GM12874 (cell line): ENCODE data around the gene ALPP.

ENCODE experiments used
- TF ChIP-seq, protein P1 (sequence below): IDR thresholded peaks from 2 replicates; pipeline ENCODE4 v1.5.1; 2011; ENCODE audit warnings: low read depth, mild to moderate bottlenecking, control low read depth, low read length, moderate library complexity; ENCODE audit not compliant: insufficient read depth

Gene ALPP

DNA sequence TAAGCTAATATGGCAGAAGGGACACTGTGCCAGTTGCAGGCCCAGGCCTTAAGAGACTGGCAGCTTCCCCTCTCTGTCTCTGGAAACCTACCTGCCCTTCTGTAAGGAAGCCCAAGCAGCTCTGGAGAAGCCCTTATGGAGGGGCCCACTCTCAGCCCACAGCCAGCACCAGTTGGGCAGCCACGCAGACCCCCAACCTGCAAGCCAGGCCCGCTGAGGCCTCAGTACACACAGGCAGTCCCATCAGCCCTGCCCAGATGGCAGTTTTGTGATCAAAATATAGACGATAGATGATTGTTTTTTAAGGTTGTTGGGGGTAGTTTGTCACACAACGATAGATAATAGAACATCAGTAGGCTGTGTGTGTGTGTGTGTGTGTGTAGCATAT is 36.8 kb upstream of the ALPP start:
- TF ChIP-seq, protein P1, sequence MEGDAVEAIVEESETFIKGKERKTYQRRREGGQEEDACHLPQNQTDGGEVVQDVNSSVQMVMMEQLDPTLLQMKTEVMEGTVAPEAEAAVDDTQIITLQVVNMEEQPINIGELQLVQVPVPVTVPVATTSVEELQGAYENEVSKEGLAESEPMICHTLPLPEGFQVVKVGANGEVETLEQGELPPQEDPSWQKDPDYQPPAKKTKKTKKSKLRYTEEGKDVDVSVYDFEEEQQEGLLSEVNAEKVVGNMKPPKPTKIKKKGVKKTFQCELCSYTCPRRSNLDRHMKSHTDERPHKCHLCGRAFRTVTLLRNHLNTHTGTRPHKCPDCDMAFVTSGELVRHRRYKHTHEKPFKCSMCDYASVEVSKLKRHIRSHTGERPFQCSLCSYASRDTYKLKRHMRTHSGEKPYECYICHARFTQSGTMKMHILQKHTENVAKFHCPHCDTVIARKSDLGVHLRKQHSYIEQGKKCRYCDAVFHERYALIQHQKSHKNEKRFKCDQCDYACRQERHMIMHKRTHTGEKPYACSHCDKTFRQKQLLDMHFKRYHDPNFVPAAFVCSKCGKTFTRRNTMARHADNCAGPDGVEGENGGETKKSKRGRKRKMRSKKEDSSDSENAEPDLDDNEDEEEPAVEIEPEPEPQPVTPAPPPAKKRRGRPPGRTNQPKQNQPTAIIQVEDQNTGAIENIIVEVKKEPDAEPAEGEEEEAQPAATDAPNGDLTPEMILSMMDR = no peak

DNA sequence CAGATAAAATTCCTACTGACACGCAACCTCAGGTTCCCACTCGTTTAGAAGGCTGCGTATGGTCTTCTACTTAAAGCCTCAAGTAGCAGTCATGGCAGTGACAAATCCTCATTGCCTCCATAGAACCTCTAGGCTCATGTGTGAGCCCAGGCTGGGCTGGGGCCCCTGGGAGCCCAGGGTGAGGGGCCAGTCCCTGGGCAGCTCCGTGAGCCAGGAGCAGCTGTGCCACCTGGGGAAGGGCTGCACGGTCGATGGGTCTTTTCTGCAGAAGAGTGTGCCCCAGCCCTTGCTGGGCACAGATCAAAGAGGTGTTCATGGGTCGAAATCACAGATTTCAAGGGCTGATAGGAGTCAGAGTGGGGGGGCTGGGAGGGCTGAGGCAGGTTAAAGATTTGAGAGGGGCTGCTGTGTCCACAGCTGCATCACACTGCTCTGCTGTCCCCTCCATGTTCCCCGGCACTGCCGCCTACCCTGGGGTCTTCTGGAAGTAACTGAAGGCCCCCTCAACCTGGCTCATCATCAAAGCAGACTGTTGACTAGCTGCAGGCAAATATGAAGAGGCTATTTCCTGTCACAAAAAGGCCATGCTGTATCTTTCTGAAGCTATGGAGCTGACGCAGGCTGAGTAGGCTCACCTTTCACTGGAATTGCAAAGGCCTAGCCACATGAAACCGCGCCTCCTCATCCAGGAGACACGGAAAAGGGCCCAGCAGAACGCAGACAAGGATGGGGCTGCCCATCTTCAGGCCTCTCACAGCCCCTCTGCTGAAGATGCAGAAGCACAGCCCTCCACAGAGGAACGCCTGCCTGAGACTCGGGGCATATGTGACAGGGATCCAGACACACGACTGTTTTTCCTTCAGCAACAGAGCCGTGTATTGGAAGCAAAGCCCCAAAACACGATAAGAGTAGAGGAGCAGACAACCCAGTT is 35.7 kb upstream of the ALPP start:
- TF ChIP-seq, protein P1 = no peak

GRCh38 chr2:232343821-232344220 is 34.7 kb upstream of the ALPP start:
- TF ChIP-seq, protein P1 = no peak

DNA sequence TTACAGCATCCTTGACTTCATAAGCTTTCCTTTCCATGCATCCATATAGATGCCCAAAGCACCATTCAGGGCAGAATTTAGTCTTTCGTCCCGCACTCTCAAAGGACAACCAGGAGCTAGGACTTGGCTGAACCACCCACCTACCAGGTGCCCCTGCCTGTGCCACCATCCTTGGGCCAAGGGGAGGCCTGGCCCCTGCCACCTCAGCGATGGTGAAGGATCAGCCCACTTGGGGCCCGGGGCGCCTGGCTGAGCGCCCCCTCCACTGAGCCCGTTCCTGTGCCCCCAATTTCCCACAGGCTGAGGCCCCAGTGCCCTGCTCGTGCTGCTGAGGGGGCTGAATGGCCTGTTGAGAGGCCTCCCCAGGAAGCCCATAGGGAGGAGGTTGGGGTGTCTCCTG is 33.3 kb upstream of the ALPP start:
- TF ChIP-seq, protein P1 = no peak

GRCh38 chr2:232347369-232347768 is 31.2 kb upstream of the ALPP start:
- TF ChIP-seq, protein P1 = no peak

DNA sequence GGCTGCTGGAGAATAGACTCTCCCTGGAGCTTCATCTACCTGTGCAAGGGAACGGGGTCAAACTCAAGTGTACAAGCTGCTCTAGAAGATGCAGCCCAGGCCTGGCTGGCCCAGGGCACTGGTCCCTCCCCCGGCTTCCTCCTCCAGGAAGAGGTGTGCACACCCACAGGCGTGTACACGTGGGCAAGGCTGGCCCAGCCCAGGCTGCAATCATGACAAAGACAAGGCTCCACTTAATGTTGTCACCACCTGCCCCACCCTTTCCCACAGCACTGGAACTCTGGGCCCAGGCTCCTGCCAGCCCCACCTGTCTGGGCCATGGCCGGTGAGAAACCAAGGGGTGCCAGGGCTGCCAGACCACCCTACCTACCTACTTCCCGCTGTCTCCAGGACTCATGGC is 29.6 kb upstream of the ALPP start:
- TF ChIP-seq, protein P1 = no peak

DNA sequence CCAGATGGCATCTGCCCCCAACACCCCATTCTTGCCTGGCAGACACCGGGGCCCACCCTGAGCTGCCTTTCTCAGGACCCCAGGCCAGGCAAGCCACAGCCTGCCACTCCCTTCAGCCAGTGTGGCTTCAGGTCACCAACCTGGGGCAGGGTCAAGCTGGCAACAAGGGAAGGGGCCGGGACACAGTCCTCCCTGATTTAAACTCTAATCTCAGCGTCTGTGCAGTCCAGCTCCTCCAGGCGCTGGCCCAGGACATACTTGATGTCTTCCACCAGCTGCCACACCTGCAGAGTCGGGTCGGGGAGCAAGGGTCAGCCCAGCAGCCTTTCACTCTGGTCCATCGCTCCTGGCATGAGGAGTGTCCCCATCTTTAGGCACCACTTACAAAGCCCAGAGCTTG is 29.0 kb upstream of the ALPP start:
- TF ChIP-seq, protein P1 = no peak
